Measurements from ENCODE around the gene GRM4. TPM values are rescaled to one million over a fixed set of nuclear protein-coding genes. Genes with fewer than 3 reads are reported as not detected.
A peak's percentile ranks its signal among the peaks of the same experiment; 100 is the strongest.

The GRM4 gene
- total RNA-seq, 1 experiment from 2014 or later, result 5.6 TPM

DNA sequence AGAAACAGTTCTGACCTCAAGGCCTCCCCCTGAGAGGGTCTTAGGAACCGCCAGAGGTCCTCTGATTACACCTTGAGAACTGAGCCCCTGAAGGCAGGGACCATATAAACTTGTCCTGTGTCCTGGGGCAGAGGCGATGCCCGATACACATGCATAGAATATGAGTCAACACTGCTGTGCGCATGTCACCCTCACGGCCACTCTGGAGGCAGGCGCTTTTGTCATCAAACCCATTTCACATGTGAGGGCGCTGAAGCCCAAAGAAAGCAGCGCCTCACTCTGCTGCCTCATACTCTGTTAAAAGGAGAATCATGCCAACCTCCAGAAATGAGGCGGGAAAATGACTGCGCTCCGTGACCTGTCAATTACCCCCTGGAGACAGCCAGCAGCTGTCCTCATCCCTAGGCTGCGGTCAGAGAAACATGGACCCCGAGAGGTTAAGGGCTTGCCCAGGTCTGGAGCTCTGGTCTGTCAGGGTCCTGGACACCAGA, 158.3 kb downstream of the GRM4 start:
- Histone ChIP-seq H3K27me3 (ENCODE audit: insufficient read depth, low read length) (no peaks in the 10 kb centered on the region), H4K91ac (ENCODE audit: insufficient read length, low read depth, low read length) (no peak overlapping the region), H3K9me3 (ENCODE audit: control insufficient read depth, low read depth, low read length) (no peaks in the 10 kb centered on the region), H3K79me1 (ENCODE audit: insufficient read depth, low read depth, low read length, poor library complexity, severe bottlenecking) (no peaks in the 10 kb centered on the region), H3K79me2 (ENCODE audit: insufficient read depth, low read length) (no peaks in the 10 kb centered on the region), H2BK120ac (ENCODE audit: low read depth, low read length, poor library complexity, severe bottlenecking) (no peak overlapping the region), H3K23me2 (ENCODE audit: insufficient read length, low read depth, low read length, poor library complexity, severe bottlenecking) (no peaks in the 10 kb centered on the region), H3K4ac (ENCODE audit: low read depth, low read length) (no peak overlapping the region), H2BK15ac (ENCODE audit: low read depth, low read length) (no peak overlapping the region), H2BK12ac (ENCODE audit: insufficient read length, low read depth, low read length) (no peak overlapping the region), H2AFZ (ENCODE audit: low read length) (no peak overlapping the region), H3K9ac (ENCODE audit: extremely low read depth, insufficient read length, low read length) (no peak overlapping the region), H2AK5ac (ENCODE audit: insufficient read length, low read length) (no peak overlapping the region), H3K14ac (ENCODE audit: insufficient read depth, low read length) (no peak overlapping the region), H2BK20ac (ENCODE audit: low read depth, low read length, poor library complexity, severe bottlenecking) (no peak overlapping the region), H3K23ac (ENCODE audit: insufficient read length, low read depth, low read length) (no peak overlapping the region), H4K20me1 (ENCODE audit: control insufficient read depth, insufficient read depth, insufficient read length) (no peaks in the 10 kb centered on the region), H3K4me2 (ENCODE audit: insufficient read depth, insufficient read length, low read length) (no peak overlapping the region), H4K8ac (replicated peaks; ENCODE audit: insufficient read length, low read depth, low read length) (no peak overlapping the region), H3K4me1 (ENCODE audit: insufficient read depth, low read length) (no peaks in the 10 kb centered on the region; the same call in 1 of the 2 replicates), H3K18ac (ENCODE audit: insufficient read length, low read depth, low read length) (no peak overlapping the region), H2BK5ac (ENCODE audit: insufficient read length, low read length) (no peak overlapping the region), H3K56ac (ENCODE audit: insufficient read length, low read depth, low read length) (no peak overlapping the region), H3K27ac (ENCODE audit: insufficient read length, low read depth, low read length) (no peak overlapping the region), H3T11ph (ENCODE audit: low read length) (no peak overlapping the region), H4K5ac (ENCODE audit: insufficient read length, low read depth, low read length) (no peak overlapping the region)
- Mint-ChIP-seq H3K27me3 (ENCODE audit: low read depth) (peaks cover 64% of the 10 kb centered on the region), H3K4me1 (peaks cover 18 to 21% of the 10 kb centered on the region in 2 experiments), H3K9me3 (peaks cover 0 to 4% of the 10 kb centered on the region in 2 experiments; a peak in 2 of 5 replicates), H3K4me3 (no peak overlapping the region), H3K27ac (no peak overlapping the region), H3K36me3 (ENCODE audit: insufficient read depth in 1 of 3, low read depth in 3 of 3) (peaks cover 0 to 4% (median 0%) of the 10 kb centered on the region in 3 experiments; a peak in 2 of 7 replicates)
- WGBS (ENCODE audit: extremely low coverage, insufficient read length, low lambda C conversion rate), result no CpG with 5 or more reads among the region's 13 CpGs
- DNase-seq, result peak; percentile 16
- TF ChIP-seq, protein P1, sequence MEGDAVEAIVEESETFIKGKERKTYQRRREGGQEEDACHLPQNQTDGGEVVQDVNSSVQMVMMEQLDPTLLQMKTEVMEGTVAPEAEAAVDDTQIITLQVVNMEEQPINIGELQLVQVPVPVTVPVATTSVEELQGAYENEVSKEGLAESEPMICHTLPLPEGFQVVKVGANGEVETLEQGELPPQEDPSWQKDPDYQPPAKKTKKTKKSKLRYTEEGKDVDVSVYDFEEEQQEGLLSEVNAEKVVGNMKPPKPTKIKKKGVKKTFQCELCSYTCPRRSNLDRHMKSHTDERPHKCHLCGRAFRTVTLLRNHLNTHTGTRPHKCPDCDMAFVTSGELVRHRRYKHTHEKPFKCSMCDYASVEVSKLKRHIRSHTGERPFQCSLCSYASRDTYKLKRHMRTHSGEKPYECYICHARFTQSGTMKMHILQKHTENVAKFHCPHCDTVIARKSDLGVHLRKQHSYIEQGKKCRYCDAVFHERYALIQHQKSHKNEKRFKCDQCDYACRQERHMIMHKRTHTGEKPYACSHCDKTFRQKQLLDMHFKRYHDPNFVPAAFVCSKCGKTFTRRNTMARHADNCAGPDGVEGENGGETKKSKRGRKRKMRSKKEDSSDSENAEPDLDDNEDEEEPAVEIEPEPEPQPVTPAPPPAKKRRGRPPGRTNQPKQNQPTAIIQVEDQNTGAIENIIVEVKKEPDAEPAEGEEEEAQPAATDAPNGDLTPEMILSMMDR (conservative IDR thresholded peaks at IDR 0.05), result no peak

Measured in H9 (cell line).